Measurements from ENCODE around the gene SKOR1. TPM values are rescaled to one million over a fixed set of nuclear protein-coding genes. Genes with fewer than 3 reads are reported as not detected.

Gene SKOR1, protein sequence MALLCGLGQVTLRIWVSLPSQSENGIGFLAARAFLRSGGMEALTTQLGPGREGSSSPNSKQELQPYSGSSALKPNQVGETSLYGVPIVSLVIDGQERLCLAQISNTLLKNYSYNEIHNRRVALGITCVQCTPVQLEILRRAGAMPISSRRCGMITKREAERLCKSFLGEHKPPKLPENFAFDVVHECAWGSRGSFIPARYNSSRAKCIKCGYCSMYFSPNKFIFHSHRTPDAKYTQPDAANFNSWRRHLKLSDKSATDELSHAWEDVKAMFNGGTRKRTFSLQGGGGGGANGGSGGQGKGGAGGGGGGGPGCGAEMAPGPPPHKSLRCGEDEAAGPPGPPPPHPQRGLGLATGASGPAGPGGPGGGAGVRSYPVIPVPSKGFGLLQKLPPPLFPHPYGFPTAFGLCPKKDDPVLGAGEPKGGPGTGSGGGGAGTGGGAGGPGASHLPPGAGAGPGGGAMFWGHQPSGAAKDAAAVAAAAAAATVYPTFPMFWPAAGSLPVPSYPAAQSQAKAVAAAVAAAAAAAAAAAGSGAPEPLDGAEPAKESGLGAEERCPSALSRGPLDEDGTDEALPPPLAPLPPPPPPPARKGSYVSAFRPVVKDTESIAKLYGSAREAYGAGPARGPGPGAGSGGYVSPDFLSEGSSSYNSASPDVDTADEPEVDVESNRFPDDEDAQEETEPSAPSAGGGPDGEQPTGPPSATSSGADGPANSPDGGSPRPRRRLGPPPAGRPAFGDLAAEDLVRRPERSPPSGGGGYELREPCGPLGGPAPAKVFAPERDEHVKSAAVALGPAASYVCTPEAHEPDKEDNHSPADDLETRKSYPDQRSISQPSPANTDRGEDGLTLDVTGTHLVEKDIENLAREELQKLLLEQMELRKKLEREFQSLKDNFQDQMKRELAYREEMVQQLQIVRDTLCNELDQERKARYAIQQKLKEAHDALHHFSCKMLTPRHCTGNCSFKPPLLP
- 0.19 TPM in 1 of 2 replicates, not detected in the other for total RNA-seq

- no peak for DNase-seq (ENCODE audit: extremely low read depth, low read depth, low spot score)
Observed at GRCh38 chr15:67824976-67825880, at the start of gene SKOR1. Gene SKOR1, plus strand, starts transcription at chr15:67825509. Its CDS starts 94 bp downstream, at chr15:67825603.

- DNase-seq (ENCODE audit: extremely low read depth, low read depth, low spot score), result no peak
Observed at GRCh38 chr15:67775998-67776397, 49.3 kb upstream of the SKOR1 start.

GRCh38 chr15:67776600-67776999, 48.7 kb upstream of the SKOR1 start:
- DNase-seq (ENCODE audit: extremely low read depth, low read depth, low spot score), result no peak

GRCh38 chr15:67777071-67777470, 48.2 kb upstream of the SKOR1 start:
- no peak for DNase-seq (ENCODE audit: extremely low read depth, low read depth, low spot score)

DNA sequence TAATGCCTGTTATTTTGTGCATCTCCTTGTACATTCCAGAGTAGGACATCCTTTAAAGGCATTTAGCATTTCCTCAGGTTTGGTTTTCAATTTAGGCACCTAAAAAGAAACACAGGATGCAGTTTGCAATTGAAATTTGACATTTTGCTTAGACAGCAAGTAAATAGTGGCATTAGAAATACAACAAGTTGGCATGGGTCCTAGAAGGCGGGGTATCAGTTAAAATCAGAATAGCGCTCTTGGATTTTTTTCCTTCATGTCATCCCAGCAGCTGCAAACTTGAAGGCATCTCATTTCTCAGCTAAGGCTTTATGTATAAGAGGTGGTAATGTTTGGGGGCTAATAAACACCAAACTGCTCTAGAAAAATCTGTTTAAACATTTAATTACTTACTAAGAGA, 47.5 kb upstream of the SKOR1 start:
- DNase-seq (ENCODE audit: extremely low read depth, low read depth, low spot score), result no peak

- no peak for DNase-seq (ENCODE audit: extremely low read depth, low read depth, low spot score)
Observed at GRCh38 chr15:67778968-67779548, 46.3 kb upstream of the SKOR1 start.

GRCh38 chr15:67779549-67780111, 45.7 kb upstream of the SKOR1 start:
- DNase-seq (ENCODE audit: extremely low read depth, low read depth, low spot score), result no peak

- no peak for DNase-seq (ENCODE audit: extremely low read depth, low read depth, low spot score)
Observed at GRCh38 chr15:67781061-67781460, 44.2 kb upstream of the SKOR1 start.

GRCh38 chr15:67781907-67782690, 43.2 kb upstream of the SKOR1 start:
- no peak for DNase-seq (ENCODE audit: extremely low read depth, low read depth, low spot score)

DNA sequence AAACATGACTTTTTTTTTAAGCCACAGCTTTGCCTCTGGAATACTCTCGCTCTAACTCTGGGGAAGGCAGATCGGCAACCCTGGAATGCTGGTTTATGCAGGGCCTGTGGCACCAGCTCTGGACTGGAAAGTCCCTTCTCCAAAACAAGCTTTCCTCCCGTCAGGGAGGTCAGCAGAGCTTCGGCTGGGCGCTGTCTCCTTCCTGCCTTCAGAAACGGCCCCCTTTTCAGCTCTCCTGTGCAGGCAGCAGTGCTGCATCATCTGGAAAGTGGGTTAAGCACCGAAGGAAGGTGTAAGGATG, 42.7 kb upstream of the SKOR1 start:
- no peak for DNase-seq (ENCODE audit: extremely low read depth, low read depth, low spot score)

DNA sequence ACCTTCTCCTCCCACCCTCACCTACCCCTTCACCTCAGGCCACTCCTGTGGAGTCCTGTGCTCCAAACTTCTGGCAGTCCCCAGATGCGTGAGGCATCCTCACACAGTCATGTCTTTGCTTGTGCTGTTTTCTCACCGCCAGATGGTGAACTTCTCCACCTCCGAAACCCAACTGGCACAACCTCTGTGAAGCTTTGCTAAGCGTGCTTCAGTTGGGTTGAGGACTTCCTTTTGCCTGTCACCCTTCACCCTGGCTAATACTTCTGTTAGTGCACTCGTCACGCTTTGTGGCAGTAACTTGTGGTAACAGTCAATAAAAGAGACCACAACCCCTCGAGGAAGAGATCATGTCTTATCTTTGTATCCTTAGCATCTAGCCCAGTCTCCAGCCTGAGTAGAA, 42.0 kb upstream of the SKOR1 start:
- no peak for DNase-seq (ENCODE audit: extremely low read depth, low read depth, low spot score)

DNA sequence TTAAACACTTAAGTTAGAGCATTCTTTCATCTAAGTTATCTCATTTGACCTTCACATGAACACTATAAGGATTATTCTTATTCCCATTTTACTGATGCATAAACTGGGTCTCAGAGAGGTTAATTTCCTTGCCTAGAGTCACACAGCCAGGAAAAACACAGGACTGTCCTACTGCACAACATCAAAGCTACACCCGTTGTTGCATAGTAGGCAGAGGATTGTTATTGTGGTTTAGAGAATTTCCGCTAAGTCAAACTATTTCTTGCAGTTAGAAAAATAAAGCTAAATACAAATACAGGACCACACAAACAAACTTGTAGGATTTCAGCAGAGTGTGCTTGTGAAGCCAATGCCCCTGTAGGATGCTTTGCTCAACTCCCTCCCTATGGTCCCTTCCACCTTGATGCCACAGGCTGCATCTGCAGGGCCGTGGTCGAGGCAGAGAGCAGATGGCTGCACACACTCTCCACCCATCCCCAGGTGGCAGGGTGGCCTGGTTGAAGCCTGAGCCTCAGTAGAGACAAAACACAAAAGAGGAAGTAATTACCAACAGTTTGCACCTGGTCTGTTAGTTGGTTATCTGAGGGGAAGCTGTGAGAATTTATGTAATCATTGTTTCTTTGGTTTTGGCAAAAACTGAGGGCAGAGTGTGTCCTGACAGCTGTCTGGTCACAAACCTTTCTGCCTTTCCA, 41.1 kb upstream of the SKOR1 start:
- no peak for DNase-seq (ENCODE audit: extremely low read depth, low read depth, low spot score)

DNA sequence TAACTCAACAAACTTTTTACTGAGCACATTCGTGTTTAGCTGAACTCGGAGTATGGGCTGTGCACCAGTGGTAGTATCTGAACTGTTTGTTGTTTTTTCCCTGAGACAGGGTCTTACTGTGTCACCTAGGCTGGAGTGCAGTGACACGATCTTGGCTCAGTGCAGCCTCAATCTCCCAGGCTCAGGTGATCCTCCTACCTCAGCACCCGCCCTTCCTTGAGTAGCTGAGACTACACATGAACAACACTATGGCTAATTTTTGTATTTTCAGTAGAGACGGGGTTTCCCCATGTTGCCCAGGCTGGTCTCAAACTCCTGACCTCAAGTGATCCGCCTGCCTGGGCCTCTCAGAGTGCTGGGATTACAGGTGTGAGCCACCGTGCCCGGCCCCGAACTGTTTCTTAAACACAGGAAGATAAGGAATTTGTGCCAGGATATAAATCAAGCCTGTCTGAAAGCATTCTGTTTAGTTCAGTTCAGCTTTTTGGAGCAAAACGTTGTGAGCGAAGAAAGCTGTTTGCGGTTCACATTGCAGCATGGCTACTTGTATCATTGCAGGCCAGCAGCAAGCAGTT, 40.4 kb upstream of the SKOR1 start:
- no peak for DNase-seq (ENCODE audit: extremely low read depth, low read depth, low spot score)

DNA sequence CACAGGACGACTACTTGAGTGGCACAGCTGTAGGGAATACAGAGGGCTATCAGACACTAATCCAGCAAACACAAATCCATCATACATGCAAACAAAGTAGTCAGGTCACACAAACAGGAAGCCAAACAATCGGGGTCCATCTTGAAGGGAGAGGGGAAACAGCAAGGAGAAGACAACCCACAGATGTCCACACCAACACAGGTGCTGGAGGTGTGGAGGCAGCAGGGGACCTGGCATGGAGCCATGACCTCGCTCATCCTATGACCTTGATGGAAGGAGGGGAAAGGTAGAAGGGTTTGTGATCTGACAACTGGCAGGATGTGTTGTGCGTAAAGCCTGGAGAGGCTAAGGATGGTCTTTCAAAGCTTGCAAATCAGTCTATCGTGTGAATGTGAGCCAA, 39.9 kb upstream of the SKOR1 start:
- no peak for DNase-seq (ENCODE audit: extremely low read depth, low read depth, low spot score)

- no peak for DNase-seq (ENCODE audit: extremely low read depth, low read depth, low spot score)
Observed at GRCh38 chr15:67786646-67787045, 38.7 kb upstream of the SKOR1 start.

GRCh38 chr15:67788986-67789385, 36.3 kb upstream of the SKOR1 start:
- DNase-seq (ENCODE audit: extremely low read depth, low read depth, low spot score), result no peak

DNA sequence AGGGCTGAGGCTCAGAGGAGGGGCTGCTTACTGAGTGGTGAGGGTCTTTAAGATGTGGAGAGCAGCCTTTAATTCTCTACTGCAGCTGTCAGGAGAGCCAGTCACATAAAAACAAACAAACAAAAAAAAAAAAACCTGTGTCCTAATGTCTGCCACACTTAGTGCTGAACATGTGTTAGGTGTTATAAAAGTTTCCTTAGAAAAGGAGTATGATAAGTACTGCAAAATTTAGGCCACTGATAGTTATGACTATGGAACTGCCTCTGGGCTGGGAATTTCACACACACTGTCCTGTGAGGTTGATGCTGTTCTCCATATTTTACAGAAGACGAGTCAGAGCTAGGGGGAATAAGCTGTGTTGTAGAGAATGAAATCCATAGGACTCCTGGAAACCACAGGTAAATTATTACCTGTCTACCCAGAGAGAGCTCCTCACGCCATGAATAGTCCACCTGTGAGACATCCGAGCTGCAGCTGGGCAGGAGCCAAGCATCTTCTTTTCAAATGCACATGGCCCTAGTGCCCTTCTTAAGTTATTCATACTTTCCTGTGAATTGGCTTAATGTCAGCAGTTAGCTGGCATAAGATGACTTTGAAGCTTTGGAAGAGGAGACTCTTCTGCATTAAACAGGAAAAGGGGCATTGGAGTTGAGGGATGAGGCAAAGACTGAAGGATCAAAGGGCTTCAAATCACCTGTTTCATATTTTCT, 34.5 kb upstream of the SKOR1 start:
- no peak for DNase-seq (ENCODE audit: extremely low read depth, low read depth, low spot score)
